H1 (cell line): ENCODE data around the gene BRD9. TPM values are rescaled to one million over a fixed set of nuclear protein-coding genes. Genes with fewer than 3 reads are reported as not detected.

Experiments
- CTCF ChIA-PET: fragments of 300-600 bp; sonication (Branson Sonifier 250); formaldehyde crosslinking; loops from one replicate; lab custom pipeline; 2021; ENCODE audit not compliant: partially characterized antibody; lab: Charles Lee
- POLR2A ChIA-PET: fragments of 300-600 bp; sonication (Branson Sonifier 250); formaldehyde crosslinking; loops from one replicate; lab custom pipeline; 2021; ENCODE audit warnings: inconsistent platforms; ENCODE audit not compliant: partially characterized antibody; lab: Charles Lee
- DNase-seq, 2 experiments: peaks; one replicate each; pipeline versions ENCODE4 v3.0.0 to v3.0.0-alpha.2; 2010 to 2022; ENCODE audit warnings: low spot score in 2 of 2, low read depth in 1 of 2, mixed read lengths in 1 of 2
- FAIRE-seq: peaks from 2 replicates; lab custom pipeline; 2011; peaks lifted over from hg19 to GRCh38; lab: Jason Lieb, UNC
- H2AFZ ChIP-seq: 2 replicates; pipeline ENCODE4 v1.8.1; 2012; ENCODE audit warnings: low read length, inconsistent platforms
- H2AK5ac ChIP-seq: 2 replicates; pipeline ENCODE4 v1.6.1; 2013; ENCODE audit warnings: low read depth, low read length
- H2BK120ac ChIP-seq: replicated peaks from 2 replicates; pipeline ENCODE3; 2013; ENCODE audit warnings: low read depth, low read length, inconsistent platforms
- H2BK12ac ChIP-seq: 2 replicates; pipeline ENCODE4 v1.6.1; 2013; ENCODE audit warnings: low read depth, low read length
- H2BK15ac ChIP-seq: 2 replicates; pipeline ENCODE4 v1.6.1; 2013; ENCODE audit warnings: low read length
- H2BK20ac ChIP-seq: 2 replicates; pipeline ENCODE4 v1.6.1; 2013; ENCODE audit warnings: low read length
- H2BK5ac ChIP-seq: 2 replicates; pipeline ENCODE4 v1.6.1; 2013; ENCODE audit warnings: low read depth, low read length
- H3K14ac ChIP-seq: 2 replicates; pipeline ENCODE4 v1.6.1; 2013; ENCODE audit warnings: inconsistent platforms; ENCODE audit not compliant: insufficient read length
- H3K18ac ChIP-seq: 2 replicates; pipeline ENCODE4 v1.6.1; 2013; ENCODE audit warnings: low read length; ENCODE audit errors: extremely low read depth
- H3K23ac ChIP-seq: 2 replicates; pipeline ENCODE4 v1.6.1; 2013; ENCODE audit warnings: inconsistent platforms; ENCODE audit not compliant: insufficient read length
- H3K23me2 ChIP-seq: 2 replicates; pipeline ENCODE4 v1.6.1; 2013; ENCODE audit warnings: low read depth, low read length
- H3K27ac ChIP-seq: 2 replicates; pipeline ENCODE4 v1.6.1; 2011; ENCODE audit warnings: low read depth, low read length, inconsistent platforms
- H3K27me3 ChIP-seq, 4 experiments: replicated peaks in 1 of 4; 1 replicate in 1 of 4; 2 replicates in 3 of 4; pipeline versions ENCODE4 v1.6.1 to v1.8.1; 2011 to 2013; ENCODE audit warnings: low read length in 3 of 4, mild to moderate bottlenecking in 3 of 4, inconsistent platforms in 2 of 4, mixed read lengths in 2 of 4, moderate library complexity in 1 of 4; ENCODE audit not compliant: control insufficient read depth in 3 of 4, insufficient read depth in 3 of 4; ENCODE audit errors: extremely low read depth in 1 of 4
- H3K36me3 ChIP-seq, 4 experiments: 2 replicates each; pipeline versions ENCODE4 v1.6.1 to v1.8.1; 2011 to 2013; ENCODE audit warnings: mild to moderate bottlenecking in 4 of 4, low read length in 3 of 4, moderate library complexity in 2 of 4, control low read depth in 1 of 4, inconsistent platforms in 1 of 4; ENCODE audit not compliant: insufficient read depth in 4 of 4, control insufficient read depth in 2 of 4
- H3K4ac ChIP-seq: replicated peaks from 2 replicates; pipeline ENCODE3; 2013; ENCODE audit warnings: low read length, low read depth, mixed read lengths, inconsistent platforms; ENCODE audit not compliant: insufficient read length
- H3K4me1 ChIP-seq, 4 experiments: replicated peaks in 1 of 4; 1 replicate in 1 of 4; 2 replicates in 3 of 4; pipeline versions ENCODE4 v1.6.1 to v1.8.1; 2011 to 2013; ENCODE audit warnings: low read length in 3 of 4, inconsistent platforms in 2 of 4, mixed read lengths in 1 of 4; ENCODE audit not compliant: insufficient read depth in 4 of 4, control insufficient read depth in 3 of 4
- H3K4me2 ChIP-seq, 2 experiments: 2 replicates each; pipeline versions ENCODE4 v1.6.1 to v1.8.1; 2011 to 2013; ENCODE audit warnings: low read depth in 2 of 2, low read length in 2 of 2, control low read depth in 1 of 2, inconsistent platforms in 1 of 2, mild to moderate bottlenecking in 1 of 2; ENCODE audit not compliant: insufficient read depth in 1 of 2
- H3K4me3 ChIP-seq, 4 experiments: fragments of 200-600, 300-600 bp in 1 of 4; sonication (generic), shearing (Covaris generic), sonication (Bioruptor Twin) in 1 of 4; 2 replicates each; pipeline versions ENCODE4 v1.5.1 to v1.8.1; 2011 to 2016; ENCODE audit warnings: low read length in 4 of 4, low read depth in 3 of 4, control low read depth in 2 of 4, inconsistent platforms in 2 of 4, mild to moderate bottlenecking in 2 of 4, mixed read lengths in 1 of 4, moderate library complexity in 1 of 4; ENCODE audit not compliant: insufficient read depth in 2 of 4; ENCODE audit errors: extremely low read depth in 1 of 4
- H3K56ac ChIP-seq: replicated peaks from 2 replicates; pipeline ENCODE3; 2013; ENCODE audit warnings: low read depth, mild to moderate bottlenecking, mixed read lengths, low read length, inconsistent platforms; ENCODE audit not compliant: insufficient read length
- H3K79me1 ChIP-seq: 2 replicates; pipeline ENCODE4 v1.6.1; 2013; ENCODE audit warnings: low read depth, low read length, control low read depth
- H3K79me2 ChIP-seq, 2 experiments: 2 replicates each; pipeline versions ENCODE4 v1.6.1 to v1.8.1; 2012 to 2013; ENCODE audit warnings: low read length in 2 of 2, mild to moderate bottlenecking in 2 of 2, inconsistent platforms in 1 of 2; ENCODE audit not compliant: insufficient read depth in 2 of 2, control insufficient read depth in 1 of 2
- H3K9ac ChIP-seq, 4 experiments: replicated peaks in 1 of 4; 1 replicate in 1 of 4; 2 replicates in 3 of 4; pipeline versions ENCODE4 v1.6.1 to v1.8.1; 2011 to 2013; ENCODE audit warnings: low read depth in 3 of 4, low read length in 3 of 4, control low read depth in 2 of 4, mild to moderate bottlenecking in 2 of 4, moderate library complexity in 2 of 4, inconsistent platforms in 1 of 4; ENCODE audit errors: extremely low read depth in 1 of 4
- H3K9me3 ChIP-seq, 2 experiments: 2 replicates each; pipeline versions ENCODE4 v1.6.1 to v1.8.1; 2012 to 2013; ENCODE audit warnings: mild to moderate bottlenecking in 2 of 2, moderate library complexity in 2 of 2, control low read depth in 1 of 2, inconsistent platforms in 1 of 2, low read depth in 1 of 2, low read length in 1 of 2, mixed read lengths in 1 of 2; ENCODE audit not compliant: insufficient read depth in 2 of 2
- H4K20me1 ChIP-seq, 2 experiments: replicated peaks in 1 of 2; 2 replicates each; pipeline versions ENCODE3 to v1.8.1; 2011 to 2013; ENCODE audit warnings: inconsistent platforms in 2 of 2, low read length in 2 of 2, mild to moderate bottlenecking in 1 of 2; ENCODE audit not compliant: insufficient read depth in 2 of 2, control insufficient read depth in 1 of 2
- H4K5ac ChIP-seq: 2 replicates; pipeline ENCODE4 v1.6.1; 2013; ENCODE audit warnings: low read length, low read depth, mixed read lengths, inconsistent platforms; ENCODE audit not compliant: insufficient read length
- H4K8ac ChIP-seq: 2 replicates; pipeline ENCODE4 v1.8.0; 2013; ENCODE audit warnings: mild to moderate bottlenecking, moderate library complexity, low read length, inconsistent platforms; ENCODE audit not compliant: insufficient read depth; ENCODE audit errors: extremely low read depth
- H4K91ac ChIP-seq: replicated peaks from 2 replicates; pipeline ENCODE3; 2013; ENCODE audit warnings: low read length, mixed read lengths, inconsistent platforms; ENCODE audit not compliant: insufficient read length
- CBX5 ChIP-seq: fragments of 300-800, 300-1000 bp; sonication (generic); IDR thresholded peaks from 2 replicates; pipeline ENCODE4 v1.7.1; 2016; ENCODE audit warnings: antibody characterized with exemption, low read length, low read depth
- CHD2 ChIP-seq: IDR thresholded peaks from 2 replicates; pipeline ENCODE4 v1.6.1; 2012; ENCODE audit warnings: low read length, improper control_type of control experiment
- GABPA ChIP-seq: IDR thresholded peaks from 2 replicates; pipeline ENCODE4 v1.6.1; 2011; ENCODE audit warnings: mild to moderate bottlenecking, low read length, moderate library complexity, borderline replicate concordance; ENCODE audit not compliant: insufficient read depth
- GTF2F1 ChIP-seq: IDR thresholded peaks from 2 replicates; pipeline ENCODE4 v1.6.1; 2012; ENCODE audit warnings: low read depth, low read length, improper control_type of control experiment, borderline replicate concordance
- HDAC2 ChIP-seq, 2 experiments: fragments of 300-600 bp in 1 of 2; sonication (generic) in 1 of 2; IDR thresholded peaks; 2 replicates each; pipeline ENCODE4 v1.6.1; 2011 to 2012; ENCODE audit warnings: low read depth in 2 of 2, low read length in 2 of 2, mild to moderate bottlenecking in 2 of 2, moderate library complexity in 2 of 2, borderline replicate concordance in 1 of 2, inconsistent platforms in 1 of 2
- PHF8 ChIP-seq: fragments of 200-600 bp; sonication (generic); conservative IDR thresholded peaks from 2 replicates; pipeline ENCODE4 v1.7.1; 2012; ENCODE audit warnings: low read depth, mild to moderate bottlenecking, inconsistent platforms, low read length, moderate library complexity
- SIRT6 ChIP-seq: IDR thresholded peaks from one replicate; pipeline ENCODE4 v1.7.1; 2012; ENCODE audit warnings: low read length, inconsistent platforms
- WGBS, 2 experiments: shearing (Covaris generic) in 1 of 2; methylation state at CpG; one replicate each; pipeline versions ENCODE4 v1.1.6 to v1.1.7; 2013 to 2015; ENCODE audit warnings: low lambda C conversion rate in 2 of 2, mixed read lengths in 2 of 2, inconsistent platforms in 1 of 2, low coverage in 1 of 2, missing lambda C conversion rate in 1 of 2; ENCODE audit not compliant: insufficient replicate concordance in 2 of 2, insufficient coverage in 1 of 2, insufficient read length in 1 of 2; ENCODE audit errors: extremely low coverage in 1 of 2, missing lambda C conversion rate in 1 of 2; 5-methylcytosine and 5-hydroxymethylcytosine counted together
- polyA plus RNA-seq, 7 experiments: library from polyadenylated mRNA; depleted of rRNA in 3 of 7; stranded (reverse) in 5 of 7; unstranded in 2 of 7; fragments of >200 nt in 5 of 7; fragments of 200-250 nt in 2 of 7; gene quantifications; 1 replicate in 5 of 7; 2 replicates in 1 of 7; 4 replicates in 1 of 7; pipeline versions ENCODE4 v1.2.1 to v1.2.3, GENCODE V29; 2011 to 2013; ENCODE audit warnings: missing spikeins in 2 of 7, mixed read lengths in 2 of 7
- total RNA-seq: library from RNA; stranded (reverse); fragmentation: NEBNext Ultra II Directional; extraction: Animal tissue kit (Norgen Biotek cat#: 25700); gene quantifications from 2 replicates; pipeline ENCODE4 v1.2.1, GENCODE V29; 2021
- TF ChIP-seq, protein P1 (sequence below), 3 experiments: IDR thresholded peaks; 1 replicate in 2 of 3; 2 replicates in 1 of 3; pipeline versions ENCODE4 v1.5.1 to v1.6.1; 2011; ENCODE audit warnings: low read length in 3 of 3, mild to moderate bottlenecking in 3 of 3, inconsistent platforms in 2 of 3, low read depth in 1 of 3, moderate library complexity in 1 of 3; ENCODE audit not compliant: insufficient read depth in 1 of 3; ENCODE audit errors: control extremely low read depth in 1 of 3
- TF ChIP-seq, protein P2 (sequence below): IDR thresholded peaks from 2 replicates; pipeline ENCODE4 v1.6.1; 2011; ENCODE audit warnings: low read length, improper control_type of control experiment

The BRD9 gene
- total and polyA plus RNA-seq, 2 of the 8 experiments (the other 6 are each of a cell fraction or from before 2014, with no cell fraction given) = 9.3 to 49.4 TPM

DNA sequence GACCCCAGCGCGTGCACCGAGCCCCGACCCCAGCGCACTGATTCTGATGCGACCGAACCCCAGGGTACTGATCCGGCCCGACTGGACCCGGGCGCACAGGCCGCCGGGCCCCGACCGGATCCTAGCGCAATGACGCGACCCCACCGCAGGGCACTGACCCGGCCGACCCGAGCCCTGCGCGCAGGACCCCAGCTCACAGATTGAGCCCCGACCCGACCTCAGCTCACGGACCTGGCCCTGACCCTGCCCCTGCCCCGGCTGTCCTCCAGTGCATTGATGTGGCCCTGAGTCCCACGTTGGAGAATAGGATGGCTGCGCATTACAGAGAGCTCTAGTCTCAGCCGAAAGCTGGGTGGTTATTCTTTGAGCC lies 521 bp upstream of the BRD9 start:
- Histone ChIP-seq H3K4ac (peak overlapping the region; percentile 74), H3K36me3 (peaks cover 15 to 52% (median 42%) of the 10 kb centered on the region in 4 experiments), H3K4me1 (peaks cover 0 to 13% (median 7%) of the 10 kb centered on the region in 4 experiments; a peak in 6 of 7 replicates), H3K27me3 (no peaks in the 10 kb centered on the region), H3K23me2 (peaks cover 11% of the 10 kb centered on the region), H4K8ac (peak overlapping the region; percentile 96; the same call in 1 of the 2 replicates), H4K5ac (no peak overlapping the region), H2AK5ac (no peak overlapping the region), H3K79me1 (peaks cover 16% of the 10 kb centered on the region), H3K56ac (peak overlapping the region; percentile 42), H2BK12ac (no peak overlapping the region), H4K20me1 (peaks cover 4 to 9% of the 10 kb centered on the region in 2 experiments), H3K23ac (no peak overlapping the region), H2BK15ac (no peak overlapping the region), H2BK120ac (no peak overlapping the region), H2BK5ac (peak overlapping the region; percentile 81; the same call in 1 of the 2 replicates), H3K18ac (0 out of 2 replicates have a peak overlapping the region, but pooled peaks have one; percentile 32), H3K79me2 (peaks cover 14 to 73% of the 10 kb centered on the region in 2 experiments), H3K4me3 (peak overlapping the region; percentile 86 to 95 (median 90)), H3K4me2 (peak overlapping the region; percentile 94 to 100), H3K27ac (0 out of 2 replicates have a peak overlapping the region, but pooled peaks have one; percentile 17), H4K91ac (peak overlapping the region; percentile 25), H3K9me3 (no peaks in the 10 kb centered on the region), H2AFZ (no peak overlapping the region), H3K9ac (peak overlapping the region; percentile 84 to 88 (median 87)), H3K14ac (no peak overlapping the region), H2BK20ac (no peak overlapping the region)
- WGBS, 2 experiments = 3% methylated on average over 26 of the region's 31 CpGs; no CpG with 5 or more reads in 1 of the 2 experiments
- ChIA-PET POLR2A (interaction anchor here (0.8 to 8.8 kb wide), 11 partner anchors 9 to 230 kb away, joined by 3 to 46 read pairs (median 5); no protein-coding TSS in a partner anchor), CTCF (interaction anchor here (0.8 to 6.9 kb wide), 4 partner anchors 9 to 223 kb away, joined by 3 to 38 read pairs (median 6); no protein-coding TSS in a partner anchor)
- FAIRE-seq (no peak), DNase-seq (no peak)
- TF ChIP-seq CHD2 (no peak), HDAC2 (IDR thresholded peaks at IDR 0.05; ENCODE audit: borderline replicate concordance in 1 of 2, low read depth in 2 of 2, low read length in 2 of 2) (no peak), GTF2F1 (no peak), SIRT6 (no peak), GABPA (no peak), PHF8 (no peak), CBX5 (no peak)
- TF ChIP-seq, protein P1, sequence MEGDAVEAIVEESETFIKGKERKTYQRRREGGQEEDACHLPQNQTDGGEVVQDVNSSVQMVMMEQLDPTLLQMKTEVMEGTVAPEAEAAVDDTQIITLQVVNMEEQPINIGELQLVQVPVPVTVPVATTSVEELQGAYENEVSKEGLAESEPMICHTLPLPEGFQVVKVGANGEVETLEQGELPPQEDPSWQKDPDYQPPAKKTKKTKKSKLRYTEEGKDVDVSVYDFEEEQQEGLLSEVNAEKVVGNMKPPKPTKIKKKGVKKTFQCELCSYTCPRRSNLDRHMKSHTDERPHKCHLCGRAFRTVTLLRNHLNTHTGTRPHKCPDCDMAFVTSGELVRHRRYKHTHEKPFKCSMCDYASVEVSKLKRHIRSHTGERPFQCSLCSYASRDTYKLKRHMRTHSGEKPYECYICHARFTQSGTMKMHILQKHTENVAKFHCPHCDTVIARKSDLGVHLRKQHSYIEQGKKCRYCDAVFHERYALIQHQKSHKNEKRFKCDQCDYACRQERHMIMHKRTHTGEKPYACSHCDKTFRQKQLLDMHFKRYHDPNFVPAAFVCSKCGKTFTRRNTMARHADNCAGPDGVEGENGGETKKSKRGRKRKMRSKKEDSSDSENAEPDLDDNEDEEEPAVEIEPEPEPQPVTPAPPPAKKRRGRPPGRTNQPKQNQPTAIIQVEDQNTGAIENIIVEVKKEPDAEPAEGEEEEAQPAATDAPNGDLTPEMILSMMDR (IDR thresholded peaks at IDR 0.05; ENCODE audit: control extremely low read depth in 1 of 3, insufficient read depth in 1 of 3, low read depth in 1 of 3, low read length in 3 of 3) = no peak
- TF ChIP-seq, protein P2, sequence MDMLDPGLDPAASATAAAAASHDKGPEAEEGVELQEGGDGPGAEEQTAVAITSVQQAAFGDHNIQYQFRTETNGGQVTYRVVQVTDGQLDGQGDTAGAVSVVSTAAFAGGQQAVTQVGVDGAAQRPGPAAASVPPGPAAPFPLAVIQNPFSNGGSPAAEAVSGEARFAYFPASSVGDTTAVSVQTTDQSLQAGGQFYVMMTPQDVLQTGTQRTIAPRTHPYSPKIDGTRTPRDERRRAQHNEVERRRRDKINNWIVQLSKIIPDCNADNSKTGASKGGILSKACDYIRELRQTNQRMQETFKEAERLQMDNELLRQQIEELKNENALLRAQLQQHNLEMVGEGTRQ = no peak
